Nephron (organoid): Measurements from ENCODE around the gene CAMKMT.

Source experiments
- H3K27ac Mint-ChIP-seq, 3 experiments: 2 replicates each; pipeline ENCODE4 v1.8.0; 2020; ENCODE audit warnings: mixed read lengths in 3 of 3, mild to moderate bottlenecking in 2 of 3, moderate library complexity in 1 of 3
- H3K27me3 Mint-ChIP-seq: 2 replicates; pipeline ENCODE4 v1.8.0; 2021; ENCODE audit warnings: low read depth, mild to moderate bottlenecking, moderate library complexity, mixed read lengths
- H3K36me3 Mint-ChIP-seq: 2 replicates; pipeline ENCODE4 v1.8.0; 2020; ENCODE audit warnings: low read depth, mixed read lengths
- H3K4me1 Mint-ChIP-seq: 2 replicates; pipeline ENCODE4 v1.8.0; 2020; ENCODE audit warnings: mixed read lengths
- H3K4me3 Mint-ChIP-seq, 3 experiments: 2 replicates each; pipeline ENCODE4 v1.8.0; 2020; ENCODE audit warnings: mild to moderate bottlenecking in 3 of 3, mixed read lengths in 3 of 3, moderate library complexity in 2 of 3
- H3K9me3 Mint-ChIP-seq: 2 replicates; pipeline ENCODE4 v1.8.0; 2020; ENCODE audit warnings: mixed read lengths
- CTCF ChIP-seq, 3 experiments: fragments of 200-600 bp; sonication (generic); IDR thresholded peaks; one replicate each; pipeline ENCODE4 v1.5.0; 2021; ENCODE audit warnings: antibody characterized with exemption in 3 of 3; ENCODE audit not compliant: unreplicated experiment in 3 of 3

Gene CAMKMT

GRCh38 chr2:44679990-44680389 lies 318.2 kb downstream of the CAMKMT start:
- no peak overlapping the region for H3K4me3 Mint-ChIP-seq
- peaks cover 4% of the 10 kb centered on the region for H3K27me3 Mint-ChIP-seq
- TF ChIP-seq CTCF (IDR thresholded peaks at IDR 0.05; ENCODE audit: unreplicated experiment in 3 of 3): no peak
- no peaks in the 10 kb centered on the region for H3K9me3 Mint-ChIP-seq
- no peaks in the 10 kb centered on the region for H3K36me3 Mint-ChIP-seq
- peak overlapping the region in 1 of 3 experiments; percentile 82 for H3K27ac Mint-ChIP-seq
- H3K4me1 Mint-ChIP-seq: peaks cover 24% of the 10 kb centered on the region

- H3K27ac Mint-ChIP-seq: peak overlapping the region in 1 of 3 experiments; percentile 82
- peaks cover 24% of the 10 kb centered on the region for H3K4me1 Mint-ChIP-seq
- H3K36me3 Mint-ChIP-seq: no peaks in the 10 kb centered on the region
- no peaks in the 10 kb centered on the region for H3K9me3 Mint-ChIP-seq
- H3K27me3 Mint-ChIP-seq: peaks cover 4% of the 10 kb centered on the region
- no peak for TF ChIP-seq CTCF (IDR thresholded peaks at IDR 0.05; ENCODE audit: unreplicated experiment in 3 of 3)
- no peak overlapping the region for H3K4me3 Mint-ChIP-seq
Observed at GRCh38 chr2:44680424-44680971, 318.8 kb downstream of the CAMKMT start.

GRCh38 chr2:44680983-44681531 lies 319.3 kb downstream of the CAMKMT start:
- Mint-ChIP-seq H3K36me3 (no peaks in the 10 kb centered on the region), H3K27ac (peak overlapping the region in 2 of 3 experiments; percentile 82 to 92), H3K9me3 (no peaks in the 10 kb centered on the region), H3K4me3 (peak overlapping the region in 2 of 3 experiments; percentile 32 to 66), H3K4me1 (peaks cover 24% of the 10 kb centered on the region), H3K27me3 (peaks cover 4% of the 10 kb centered on the region)
- TF ChIP-seq CTCF (IDR thresholded peaks at IDR 0.05; ENCODE audit: unreplicated experiment in 3 of 3): no peak

GRCh38 chr2:44682459-44682858 lies 320.7 kb downstream of the CAMKMT start:
- H3K27ac Mint-ChIP-seq: no peak overlapping the region
- H3K27me3 Mint-ChIP-seq: peaks cover 4% of the 10 kb centered on the region
- peaks cover 24% of the 10 kb centered on the region for H3K4me1 Mint-ChIP-seq
- no peaks in the 10 kb centered on the region for H3K36me3 Mint-ChIP-seq
- H3K9me3 Mint-ChIP-seq: no peaks in the 10 kb centered on the region
- no peak for TF ChIP-seq CTCF (IDR thresholded peaks at IDR 0.05; ENCODE audit: unreplicated experiment in 3 of 3)
- H3K4me3 Mint-ChIP-seq: no peak overlapping the region

- peaks cover 24% of the 10 kb centered on the region for H3K4me1 Mint-ChIP-seq
- no peak overlapping the region for H3K4me3 Mint-ChIP-seq
- H3K36me3 Mint-ChIP-seq: no peaks in the 10 kb centered on the region
- H3K27ac Mint-ChIP-seq: no peak overlapping the region
- H3K27me3 Mint-ChIP-seq: peaks cover 4% of the 10 kb centered on the region
- TF ChIP-seq CTCF (IDR thresholded peaks at IDR 0.05; ENCODE audit: unreplicated experiment in 3 of 3): no peak
- no peaks in the 10 kb centered on the region for H3K9me3 Mint-ChIP-seq
Observed at GRCh38 chr2:44684559-44684958, 322.8 kb downstream of the CAMKMT start.

- Mint-ChIP-seq H3K4me3 (no peak overlapping the region), H3K4me1 (peaks cover 4% of the 10 kb centered on the region), H3K27ac (no peak overlapping the region), H3K27me3 (no peaks in the 10 kb centered on the region), H3K9me3 (no peaks in the 10 kb centered on the region), H3K36me3 (no peaks in the 10 kb centered on the region)
- no peak for TF ChIP-seq CTCF (IDR thresholded peaks at IDR 0.05; ENCODE audit: unreplicated experiment in 3 of 3)
Observed at GRCh38 chr2:44686561-44686960, 324.8 kb downstream of the CAMKMT start.
